Measurements from ENCODE around the gene MYO1C. TPM values are rescaled to one million over a fixed set of nuclear protein-coding genes. Genes with fewer than 3 reads are reported as not detected.
"Not testable (repeated sequence)": the region's sequence is repeated elsewhere in the genome, so short reads cannot be mapped to it uniquely, and the experiment has no call there.

Gene MYO1C
- total and polyA plus RNA-seq, 4 donors, result 20.8 to 42.0 (median 30.8) TPM

GRCh38 chr17:1418476-1418875, 74.0 kb downstream of the MYO1C start:
- H3K36me3 ChIP-seq (ENCODE audit: control insufficient read depth, insufficient read depth, low read length), result peaks cover 35% of the 10 kb centered on the region
- WGBS (ENCODE audit: insufficient coverage), result 98% methylated on average over 7 of the region's 10 CpGs
- H3K27ac ChIP-seq (ENCODE audit: low read depth, low read length); H3K4me3 ChIP-seq (ENCODE audit: low read depth, low read length); H3K27me3 ChIP-seq (ENCODE audit: control insufficient read depth, insufficient read depth, low read length); DNase-seq (ENCODE audit: low read depth in 4 of 6, low spot score in 6 of 6); H3K9me3 ChIP-seq (ENCODE audit: control insufficient read depth, insufficient read depth, low read length); H3K4me1 ChIP-seq (ENCODE audit: control insufficient read depth, insufficient read depth, low read length): not testable (repeated sequence)

DNA sequence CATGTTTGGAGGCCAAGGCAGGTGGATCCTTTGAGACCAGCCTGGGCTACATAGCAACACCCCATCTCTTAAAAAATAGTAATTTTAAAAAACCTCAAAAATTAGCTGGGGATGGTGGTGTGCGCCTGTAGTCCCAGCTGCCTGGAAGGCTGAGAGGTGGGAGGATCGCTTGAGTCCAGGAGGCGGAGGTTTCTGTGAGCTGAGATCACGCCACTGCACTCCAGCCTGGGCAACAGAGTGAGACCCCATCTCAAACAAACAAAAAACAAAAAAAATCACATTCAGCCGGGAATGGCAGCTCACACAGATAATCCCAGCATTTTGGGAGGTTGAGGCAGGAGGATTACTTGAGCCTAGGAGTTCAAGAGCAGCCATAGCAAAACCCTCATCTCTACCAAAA, 76.1 kb downstream of the MYO1C start:
- no CpG with 5 or more reads among the region's 5 CpGs for WGBS (ENCODE audit: insufficient coverage)
- no peaks in the 10 kb centered on the region for H3K9me3 ChIP-seq (ENCODE audit: control insufficient read depth, insufficient read depth, low read length)
- peaks cover 5% of the 10 kb centered on the region for H3K4me1 ChIP-seq (ENCODE audit: control insufficient read depth, insufficient read depth, low read length)
- no peaks in the 10 kb centered on the region for H3K27me3 ChIP-seq (ENCODE audit: control insufficient read depth, insufficient read depth, low read length)
- H3K4me3 ChIP-seq (ENCODE audit: low read depth, low read length), result no peak overlapping the region
- DNase-seq (ENCODE audit: low read depth in 4 of 6, low spot score in 6 of 6), result no peak
- H3K36me3 ChIP-seq (ENCODE audit: control insufficient read depth, insufficient read depth, low read length), result peaks cover 25% of the 10 kb centered on the region
- no peak overlapping the region for H3K27ac ChIP-seq (ENCODE audit: low read depth, low read length)

DNA sequence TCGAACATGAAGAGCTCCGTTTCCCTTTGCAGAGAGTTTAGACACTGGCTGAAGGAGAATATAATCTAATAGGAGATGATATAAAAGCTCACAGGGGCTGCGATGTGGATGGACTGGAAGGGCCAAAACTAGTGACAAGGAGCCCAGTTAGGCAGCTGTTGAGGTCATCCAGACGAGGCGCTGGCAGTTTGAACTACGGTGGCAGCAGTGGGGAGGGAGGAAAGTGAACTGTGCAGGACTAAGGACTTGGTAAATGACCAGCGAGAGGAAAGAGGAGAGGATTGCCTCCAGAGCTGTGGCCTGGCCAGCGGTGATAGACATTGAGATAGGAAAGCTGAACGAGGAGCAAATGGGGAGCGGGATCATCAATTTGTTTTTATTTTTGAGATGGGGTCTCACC, 77.9 kb downstream of the MYO1C start:
- no peak overlapping the region for H3K4me3 ChIP-seq (ENCODE audit: low read depth, low read length)
- 81% methylated on average over 9 of the region's 10 CpGs for WGBS (ENCODE audit: insufficient coverage)
- no peaks in the 10 kb centered on the region for H3K9me3 ChIP-seq (ENCODE audit: control insufficient read depth, insufficient read depth, low read length)
- H3K27ac ChIP-seq (ENCODE audit: low read depth, low read length), result no peak overlapping the region
- H3K27me3 ChIP-seq (ENCODE audit: control insufficient read depth, insufficient read depth, low read length), result no peaks in the 10 kb centered on the region
- peaks cover 5% of the 10 kb centered on the region for H3K4me1 ChIP-seq (ENCODE audit: control insufficient read depth, insufficient read depth, low read length)
- peaks cover 15% of the 10 kb centered on the region for H3K36me3 ChIP-seq (ENCODE audit: control insufficient read depth, insufficient read depth, low read length)
- no peak for DNase-seq (ENCODE audit: low read depth in 4 of 6, low spot score in 6 of 6)

Other genes with a start within 250 kb of the MYO1C start
- gene BHLHA9, start 222.2 kb downstream of the MYO1C start, total RNA-seq, result under 1 TPM in 1 of 2 donors, not detected in 1; 0.28 TPM
- gene BHLHA9, start 222.2 kb downstream of the MYO1C start, polyA plus RNA-seq (ENCODE audit: insufficient read length in 2 of 2), result 1 to 10 TPM in 1 of 2 donors, under 1 TPM in 1; 0.86 to 1.7 TPM
- 1 to 10 TPM in 1 of 2 donors, under 1 TPM in 1; 0.33 to 1.5 TPM for gene TRARG1, start 213.0 kb downstream of the MYO1C start, total RNA-seq
- under 1 TPM; 0.24 to 0.26 TPM for gene TRARG1, start 213.0 kb downstream of the MYO1C start, polyA plus RNA-seq (ENCODE audit: insufficient read length in 2 of 2)
- gene YWHAE, start 92.5 kb downstream of the MYO1C start, total RNA-seq, result 100 to 1,000 TPM; 408 to 486 TPM
- 1,000 to 10,000 TPM; 1,650 to 1,947 TPM for gene YWHAE, start 92.5 kb downstream of the MYO1C start, polyA plus RNA-seq (ENCODE audit: insufficient read length in 2 of 2)
- gene CRK, start 36.5 kb downstream of the MYO1C start, total RNA-seq, result 100 to 1,000 TPM in 1 of 2 donors, 10 to 100 TPM in 1; 78.4 to 105 TPM
- gene CRK, start 36.5 kb downstream of the MYO1C start, polyA plus RNA-seq (ENCODE audit: insufficient read length in 2 of 2), result 10 to 100 TPM; 70.2 to 82.7 TPM
- 10 to 100 TPM; 22.5 to 30.2 TPM for gene INPP5K, start 23.9 kb upstream of the MYO1C start, total RNA-seq
- 10 to 100 TPM; 32.4 to 38.9 TPM for gene INPP5K, start 23.9 kb upstream of the MYO1C start, polyA plus RNA-seq (ENCODE audit: insufficient read length in 2 of 2)
- 10 to 100 TPM; 37.7 to 38.6 TPM for gene PITPNA, start 70.1 kb upstream of the MYO1C start, total RNA-seq
- 100 to 1,000 TPM; 148 to 155 TPM for gene PITPNA, start 70.1 kb upstream of the MYO1C start, polyA plus RNA-seq (ENCODE audit: insufficient read length in 2 of 2)
- 10 to 100 TPM; 17.2 to 19.6 TPM for gene SLC43A2, start 136.1 kb upstream of the MYO1C start, total RNA-seq
- gene SLC43A2, start 136.1 kb upstream of the MYO1C start, polyA plus RNA-seq (ENCODE audit: insufficient read length in 2 of 2), result 10 to 100 TPM; 40.0 to 42.8 TPM
- gene SCARF1, start 153.0 kb upstream of the MYO1C start, total RNA-seq, result 10 to 100 TPM in 1 of 2 donors, 1 to 10 TPM in 1; 4.2 to 10.7 TPM
- gene SCARF1, start 153.0 kb upstream of the MYO1C start, polyA plus RNA-seq (ENCODE audit: insufficient read length in 2 of 2), result 1 to 10 TPM; 7.1 to 9.5 TPM
- 10 to 100 TPM in 1 of 2 donors, 1 to 10 TPM in 1; 7.3 to 14.7 TPM for gene RILP, start 157.2 kb upstream of the MYO1C start, total RNA-seq
- 10 to 100 TPM in 1 of 2 donors, 1 to 10 TPM in 1; 6.9 to 10.1 TPM for gene RILP, start 157.2 kb upstream of the MYO1C start, polyA plus RNA-seq (ENCODE audit: insufficient read length in 2 of 2)
- gene PRPF8, start 192.2 kb upstream of the MYO1C start, total RNA-seq, result 100 to 1,000 TPM; 138 to 151 TPM
- gene PRPF8, start 192.2 kb upstream of the MYO1C start, polyA plus RNA-seq (ENCODE audit: insufficient read length in 2 of 2), result 100 to 1,000 TPM; 254 to 290 TPM
- gene TLCD2, start 217.7 kb upstream of the MYO1C start, total RNA-seq, result 1 to 10 TPM; 2.1 to 3.2 TPM
- gene TLCD2, start 217.7 kb upstream of the MYO1C start, polyA plus RNA-seq (ENCODE audit: insufficient read length in 2 of 2), result 1 to 10 TPM; 1.4 to 2.9 TPM
- gene WDR81, start 232.0 kb upstream of the MYO1C start, total RNA-seq, result 10 to 100 TPM in 1 of 2 donors, 1 to 10 TPM in 1; 9.9 to 15.4 TPM
- 10 to 100 TPM; 12.5 to 17.0 TPM for gene WDR81, start 232.0 kb upstream of the MYO1C start, polyA plus RNA-seq (ENCODE audit: insufficient read length in 2 of 2)

Data from spinal cord (tissue), 10 donors.